ENCODE data around the gene FAM114A1.

FAM114A1 gene

DNA sequence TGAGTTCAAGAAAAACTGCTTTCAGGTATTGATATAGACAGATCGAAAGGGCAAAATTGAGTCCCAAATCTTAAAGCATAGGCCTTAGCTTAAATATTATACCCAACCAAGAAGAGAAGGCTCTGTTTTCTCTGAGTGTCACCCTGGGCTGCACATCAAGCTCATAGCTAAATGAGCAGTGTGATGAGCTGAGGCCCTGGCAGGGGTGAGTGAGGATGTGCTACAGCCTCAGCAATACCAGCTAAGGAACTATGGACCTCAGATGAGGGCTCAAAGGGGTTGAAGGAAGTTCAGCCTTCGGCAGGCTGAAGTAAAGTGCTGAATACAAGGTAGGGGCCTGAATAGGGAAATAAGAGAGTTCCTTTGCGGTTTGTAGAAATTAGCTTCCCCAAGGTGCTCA lies 79.3 kb downstream of the FAM114A1 start:
- DNase-seq (ENCODE audit: low read depth), result no peak
- no peak overlapping the region for H3K4me3 ChIP-seq (ENCODE audit: low read depth, low read length)
- TF ChIP-seq, protein P1, sequence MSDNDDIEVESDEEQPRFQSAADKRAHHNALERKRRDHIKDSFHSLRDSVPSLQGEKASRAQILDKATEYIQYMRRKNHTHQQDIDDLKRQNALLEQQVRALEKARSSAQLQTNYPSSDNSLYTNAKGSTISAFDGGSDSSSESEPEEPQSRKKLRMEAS (IDR thresholded peaks at IDR 0.05; ENCODE audit: low read depth, low read length), result no peak

DNA sequence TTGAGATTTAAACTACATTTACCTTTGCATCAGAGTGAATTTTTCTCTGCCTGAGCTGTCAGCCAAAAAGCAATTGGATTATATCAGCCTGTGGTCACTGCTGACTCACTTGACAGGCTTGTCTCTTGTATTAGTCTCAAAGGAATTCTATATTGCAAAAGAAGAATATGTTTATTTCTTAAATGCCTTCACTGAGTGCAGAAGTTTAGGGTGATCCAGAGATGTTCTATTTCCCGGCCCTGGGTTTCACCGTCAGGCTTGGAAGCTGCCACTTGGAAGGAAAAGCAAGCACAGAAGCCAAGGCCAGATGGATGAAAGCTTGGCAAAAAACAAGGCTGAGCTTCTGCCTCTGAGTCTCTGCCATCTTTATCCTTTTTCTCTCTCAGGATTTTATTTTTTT lies 80.9 kb downstream of the FAM114A1 start:
- H3K4me3 ChIP-seq (ENCODE audit: low read depth, low read length), result no peak overlapping the region
- DNase-seq (ENCODE audit: low read depth), result peak; percentile 52
- TF ChIP-seq POLR2A (IDR thresholded peaks at IDR 0.05; ENCODE audit: extremely low read depth, insufficient read length) (no peak), MYC (IDR thresholded peaks at IDR 0.05; ENCODE audit: low read depth, low read length) (no peak)
- TF ChIP-seq, protein P1 (IDR thresholded peaks at IDR 0.05; ENCODE audit: low read depth, low read length), result no peak
- TF ChIP-seq, protein P2, sequence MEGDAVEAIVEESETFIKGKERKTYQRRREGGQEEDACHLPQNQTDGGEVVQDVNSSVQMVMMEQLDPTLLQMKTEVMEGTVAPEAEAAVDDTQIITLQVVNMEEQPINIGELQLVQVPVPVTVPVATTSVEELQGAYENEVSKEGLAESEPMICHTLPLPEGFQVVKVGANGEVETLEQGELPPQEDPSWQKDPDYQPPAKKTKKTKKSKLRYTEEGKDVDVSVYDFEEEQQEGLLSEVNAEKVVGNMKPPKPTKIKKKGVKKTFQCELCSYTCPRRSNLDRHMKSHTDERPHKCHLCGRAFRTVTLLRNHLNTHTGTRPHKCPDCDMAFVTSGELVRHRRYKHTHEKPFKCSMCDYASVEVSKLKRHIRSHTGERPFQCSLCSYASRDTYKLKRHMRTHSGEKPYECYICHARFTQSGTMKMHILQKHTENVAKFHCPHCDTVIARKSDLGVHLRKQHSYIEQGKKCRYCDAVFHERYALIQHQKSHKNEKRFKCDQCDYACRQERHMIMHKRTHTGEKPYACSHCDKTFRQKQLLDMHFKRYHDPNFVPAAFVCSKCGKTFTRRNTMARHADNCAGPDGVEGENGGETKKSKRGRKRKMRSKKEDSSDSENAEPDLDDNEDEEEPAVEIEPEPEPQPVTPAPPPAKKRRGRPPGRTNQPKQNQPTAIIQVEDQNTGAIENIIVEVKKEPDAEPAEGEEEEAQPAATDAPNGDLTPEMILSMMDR (IDR thresholded peaks at IDR 0.05; ENCODE audit: low read depth, low read length), result no peak

DNA sequence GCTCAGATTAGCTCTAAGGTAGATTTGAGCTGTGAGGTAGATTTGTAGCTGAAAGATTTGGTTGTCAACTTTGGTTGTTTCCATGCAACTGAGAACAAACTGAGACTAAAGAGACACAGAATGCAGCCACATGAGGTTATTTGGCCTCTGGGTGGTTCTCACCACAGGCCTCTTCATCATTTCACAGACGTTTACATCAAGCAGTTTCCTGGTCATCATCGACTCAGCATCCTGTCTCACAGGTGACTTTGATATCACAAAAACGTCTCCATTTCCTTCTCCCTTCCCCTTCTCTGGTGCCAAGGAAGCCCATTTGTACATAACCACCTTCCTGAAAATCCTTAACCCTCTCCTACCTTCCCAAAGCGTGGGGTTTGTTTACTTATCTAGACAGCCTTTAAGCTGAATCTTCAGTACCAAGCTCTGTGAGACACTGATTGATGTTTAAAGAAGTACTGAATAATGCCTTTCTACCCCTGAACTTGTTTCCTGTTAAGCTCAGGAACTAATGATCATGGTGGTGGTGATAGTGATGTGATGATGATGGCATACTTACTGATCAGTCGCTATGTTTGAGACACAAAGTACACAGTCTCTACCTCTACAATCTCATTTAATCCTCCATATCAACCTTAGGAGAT lies 81.9 kb downstream of the FAM114A1 start:
- no peak for TF ChIP-seq MYC (IDR thresholded peaks at IDR 0.05; ENCODE audit: low read depth, low read length)
- DNase-seq (ENCODE audit: low read depth), result no peak
- H3K4me3 ChIP-seq (ENCODE audit: low read depth, low read length), result no peak overlapping the region

DNA sequence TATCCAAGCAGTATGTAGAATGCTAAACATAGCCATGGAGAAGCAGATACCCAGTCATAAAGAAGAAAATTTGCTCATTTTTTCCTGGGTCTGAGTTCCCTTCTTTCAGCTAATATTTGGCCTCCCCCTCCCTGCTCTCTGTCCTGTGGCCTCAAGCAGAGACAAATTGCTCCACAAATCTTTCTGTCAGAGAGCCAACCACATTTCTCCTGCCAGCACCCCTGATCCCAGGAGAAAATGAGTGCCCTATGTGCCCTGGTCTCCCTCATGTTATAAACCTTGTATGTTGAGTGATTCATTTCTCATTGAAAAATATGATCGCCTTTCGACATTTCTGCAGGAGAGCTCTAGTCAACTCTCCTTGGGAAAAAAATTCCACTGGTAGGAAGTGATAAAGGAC lies 82.6 kb downstream of the FAM114A1 start:
- H3K4me3 ChIP-seq (ENCODE audit: low read depth, low read length), result no peak overlapping the region
- TF ChIP-seq MYC (IDR thresholded peaks at IDR 0.05; ENCODE audit: low read depth, low read length), result no peak
- TF ChIP-seq, protein P1 (IDR thresholded peaks at IDR 0.05; ENCODE audit: low read depth, low read length), result no peak
- TF ChIP-seq, protein P2 (IDR thresholded peaks at IDR 0.05; ENCODE audit: low read depth, low read length), result no peak
- no peak for TF ChIP-seq POLR2A (IDR thresholded peaks at IDR 0.05; ENCODE audit: extremely low read depth, insufficient read length)
- DNase-seq (ENCODE audit: low read depth), result no peak

DNA sequence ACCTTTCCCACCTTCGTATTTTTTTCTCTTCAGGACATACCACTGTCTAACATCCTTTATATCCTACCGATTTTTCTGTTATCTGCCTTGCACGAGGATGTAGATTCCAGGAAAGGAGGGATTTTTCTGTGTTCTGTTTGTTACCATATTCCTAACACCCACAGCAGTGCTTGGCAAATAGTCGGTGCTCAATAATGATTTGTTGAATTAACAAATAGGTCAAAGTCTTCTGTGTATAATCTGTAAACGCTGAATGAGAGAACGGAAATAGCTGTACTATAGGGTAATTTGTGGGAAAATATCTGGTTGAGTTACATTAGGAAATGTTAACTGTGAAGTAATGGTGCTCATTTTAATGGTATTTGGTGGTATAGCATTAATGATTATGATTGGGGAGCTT lies 83.1 kb downstream of the FAM114A1 start:
- DNase-seq (ENCODE audit: low read depth), result no peak
- TF ChIP-seq MYC (IDR thresholded peaks at IDR 0.05; ENCODE audit: low read depth, low read length) (no peak), POLR2A (IDR thresholded peaks at IDR 0.05; ENCODE audit: extremely low read depth, insufficient read length) (no peak)
- TF ChIP-seq, protein P2 (IDR thresholded peaks at IDR 0.05; ENCODE audit: low read depth, low read length), result no peak
- TF ChIP-seq, protein P1 (IDR thresholded peaks at IDR 0.05; ENCODE audit: low read depth, low read length), result no peak
- no peak overlapping the region for H3K4me3 ChIP-seq (ENCODE audit: low read depth, low read length)

DNA sequence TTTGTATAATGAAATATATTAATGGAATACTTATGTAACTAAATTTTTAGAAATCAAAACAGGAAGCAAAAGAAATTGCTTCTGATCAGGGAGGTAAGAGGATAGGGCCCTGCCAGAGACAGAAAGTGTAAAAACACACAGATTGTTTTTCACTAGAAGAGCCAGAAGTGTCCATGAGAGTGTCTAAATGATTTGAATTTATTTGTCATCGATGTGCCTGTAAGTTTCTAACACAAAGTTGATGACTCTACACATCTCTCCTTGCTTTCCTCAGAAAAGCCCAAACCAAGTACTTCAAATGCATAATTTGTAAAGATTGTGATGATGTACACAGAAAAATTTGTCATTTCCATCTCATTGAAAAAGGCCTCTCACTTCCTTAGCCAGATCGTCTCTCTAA lies 84.0 kb downstream of the FAM114A1 start:
- TF ChIP-seq, protein P2 (IDR thresholded peaks at IDR 0.05; ENCODE audit: low read depth, low read length), result no peak
- TF ChIP-seq, protein P1 (IDR thresholded peaks at IDR 0.05; ENCODE audit: low read depth, low read length), result no peak
- TF ChIP-seq POLR2A (IDR thresholded peaks at IDR 0.05; ENCODE audit: extremely low read depth, insufficient read length) (no peak), MYC (IDR thresholded peaks at IDR 0.05; ENCODE audit: low read depth, low read length) (no peak)
- no peak overlapping the region for H3K4me3 ChIP-seq (ENCODE audit: low read depth, low read length)
- no peak for DNase-seq (ENCODE audit: low read depth)

DNA sequence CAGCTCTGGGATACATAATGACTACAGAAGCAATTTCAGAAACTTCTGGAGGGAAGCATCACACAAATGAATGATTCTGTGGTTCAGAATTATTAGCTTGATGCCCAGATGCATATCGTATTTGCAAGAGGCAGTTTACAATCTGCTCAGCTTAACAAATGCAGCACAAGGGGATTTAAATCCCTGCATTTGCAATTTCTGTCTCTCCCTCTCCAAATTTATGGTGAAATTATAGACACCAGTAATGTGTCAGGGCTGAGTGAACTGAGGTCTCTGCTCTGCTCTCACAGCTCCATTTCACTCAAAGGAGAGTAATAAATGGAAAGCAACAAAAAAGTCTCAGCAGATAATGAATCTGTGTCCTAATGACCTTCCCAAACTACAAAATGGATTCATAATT lies 84.4 kb downstream of the FAM114A1 start:
- H3K4me3 ChIP-seq (ENCODE audit: low read depth, low read length), result no peak overlapping the region
- DNase-seq (ENCODE audit: low read depth), result no peak
- no peak for TF ChIP-seq MYC (IDR thresholded peaks at IDR 0.05; ENCODE audit: low read depth, low read length)
- TF ChIP-seq, protein P2 (IDR thresholded peaks at IDR 0.05; ENCODE audit: low read depth, low read length), result no peak
- TF ChIP-seq, protein P1 (IDR thresholded peaks at IDR 0.05; ENCODE audit: low read depth, low read length), result no peak
- no peak for TF ChIP-seq POLR2A (IDR thresholded peaks at IDR 0.05; ENCODE audit: extremely low read depth, insufficient read length)
